Fibroblast of the aortic adventitia (primary cell): ENCODE data around the gene PCYOX1L. TPM values are rescaled to one million over a fixed set of nuclear protein-coding genes. Genes with fewer than 3 reads are reported as not detected.
A peak's percentile ranks its signal among the peaks of the same experiment; 100 is the strongest.

Experiments used
- DNase-seq: peaks from one replicate; pipeline ENCODE4 v3.0.0-alpha.2; 2010; ENCODE audit warnings: low read depth
- H3K4me3 ChIP-seq: 2 replicates; pipeline ENCODE4 v1.5.1; 2011; ENCODE audit warnings: low read depth, mild to moderate bottlenecking, control low read depth, low read length, moderate library complexity
- CTCF ChIP-seq: IDR thresholded peaks from 2 replicates; pipeline ENCODE4 v1.5.1; 2011; ENCODE audit warnings: mild to moderate bottlenecking, low read length, control low read depth, inconsistent platforms; ENCODE audit not compliant: insufficient read depth
- total RNA-seq: library from RNA; depleted of rRNA; stranded (reverse); fragments of >200 nt; gene quantifications from 2 replicates; pipeline ENCODE4 v1.2.3, GENCODE V29; 2012; ENCODE audit warnings: low replicate concordance

PCYOX1L gene
- total RNA-seq, 1 donor, result 6.4 TPM

- DNase-seq, result no peak
- TF ChIP-seq CTCF, result no peak
- H3K4me3 ChIP-seq, result no peak overlapping the region
These were observed 1.5 kb upstream of the PCYOX1L start for GRCh38 chr5:149356391-149356790.

GRCh38 chr5:149358294-149358651 lies 427 bp downstream of the PCYOX1L start:
- TF ChIP-seq CTCF, result no peak
- DNase-seq, result no peak
- peak overlapping the region; percentile 83 for H3K4me3 ChIP-seq

- no peak for TF ChIP-seq CTCF
- DNase-seq, result no peak
- no peak overlapping the region for H3K4me3 ChIP-seq
These were observed 1.1 kb downstream of the PCYOX1L start for GRCh38 chr5:149358868-149359495.

- no peak for DNase-seq
- H3K4me3 ChIP-seq, result no peak overlapping the region
- no peak for TF ChIP-seq CTCF
These were observed 2.4 kb downstream of the PCYOX1L start for GRCh38 chr5:149360272-149360671.

- TF ChIP-seq CTCF, result no peak
- no peak for DNase-seq
- H3K4me3 ChIP-seq, result no peak overlapping the region
These were observed 4.7 kb downstream of the PCYOX1L start for GRCh38 chr5:149362541-149362940.

GRCh38 chr5:149363358-149363757 lies 5.5 kb downstream of the PCYOX1L start:
- TF ChIP-seq CTCF, result no peak
- no peak for DNase-seq

GRCh38 chr5:149363936-149364335 lies 6.1 kb downstream of the PCYOX1L start:
- no peak for TF ChIP-seq CTCF
- DNase-seq, result no peak
- no peak overlapping the region for H3K4me3 ChIP-seq

More at GRCh38 chr5:149363358-149363757, 5.5 kb downstream of the PCYOX1L start:
- no peak overlapping the region for H3K4me3 ChIP-seq
